22Rv1 (cell line): ENCODE measurements around the gene MLLT10.

Experiments
- CTCF ChIP-seq: fragments of 450-650 bp; IDR thresholded peaks from 2 replicates; pipeline ENCODE4 v1.5.1; 2017; ENCODE audit warnings: mild to moderate bottlenecking
- ZFX ChIP-seq: fragments of 450-650 bp; IDR thresholded peaks from 2 replicates; pipeline ENCODE4 v1.6.1; 2017; ENCODE audit warnings: antibody characterized with exemption, borderline replicate concordance

DNA sequence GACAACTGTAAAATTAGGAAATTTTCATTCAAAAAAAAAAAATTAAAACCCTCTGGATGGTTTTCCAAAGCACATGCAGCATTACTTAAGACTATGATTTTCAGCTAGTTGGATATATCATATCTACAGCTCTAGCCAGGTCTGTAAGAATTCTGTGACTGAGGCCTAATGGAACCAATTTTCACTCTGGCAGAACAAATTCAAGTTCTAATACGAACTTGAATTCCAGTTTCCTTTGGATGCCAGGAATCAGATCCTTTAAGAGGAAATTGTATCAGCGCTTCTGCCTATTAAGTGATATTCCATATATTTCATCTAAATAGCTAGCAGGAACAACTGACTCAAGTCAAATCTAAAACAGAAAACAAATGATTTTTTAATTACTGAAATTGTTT lies 43.3 kb upstream of the MLLT10 start:
- TF ChIP-seq CTCF = no peak
- no peak for TF ChIP-seq ZFX
